GM23248 (cell line): ENCODE data around the gene SUPT4H1. TPM values are rescaled to one million over a fixed set of nuclear protein-coding genes. Genes with fewer than 3 reads are reported as not detected.

Experiments
- DNase-seq: peaks from one replicate; pipeline ENCODE4 v3.0.0-alpha.2; 2015
- H2AFZ ChIP-seq: fragments of 200-600 bp; sonication (generic); 2 replicates; pipeline ENCODE4 v1.6.1; 2016; ENCODE audit warnings: antibody characterized with exemption
- H3F3A ChIP-seq: fragments of 200-600 bp; sonication (generic); 2 replicates; pipeline ENCODE4 v1.6.1; 2016; ENCODE audit warnings: mild to moderate bottlenecking, antibody characterized with exemption, mixed run types; ENCODE audit not compliant: insufficient read depth
- H3K27ac ChIP-seq: fragments of 200-600 bp; sonication (generic); 2 replicates; pipeline ENCODE4 v1.5.1; 2016; ENCODE audit warnings: mild to moderate bottlenecking
- H3K27me3 ChIP-seq: fragments of 200-600 bp; sonication (generic); replicated peaks from 2 replicates; pipeline ENCODE4 v1.6.1; 2016; ENCODE audit warnings: mild to moderate bottlenecking; ENCODE audit not compliant: insufficient read depth
- H3K36me3 ChIP-seq: fragments of 200-600 bp; sonication (generic); 2 replicates; pipeline ENCODE4 v1.6.1; 2016; ENCODE audit warnings: low read depth, mild to moderate bottlenecking
- H3K4me1 ChIP-seq: fragments of 200-600 bp; sonication (generic); 2 replicates; pipeline ENCODE4 v1.6.1; 2016; ENCODE audit warnings: mild to moderate bottlenecking; ENCODE audit not compliant: insufficient read depth
- H3K4me2 ChIP-seq: fragments of 200-600 bp; sonication (generic); one replicate; pipeline ENCODE4 v1.6.1; 2016; ENCODE audit warnings: mild to moderate bottlenecking; ENCODE audit not compliant: unreplicated experiment
- H3K4me3 ChIP-seq: fragments of 200-600 bp; sonication (generic); 2 replicates; pipeline ENCODE4 v1.5.1; 2016; ENCODE audit warnings: mild to moderate bottlenecking
- H3K79me2 ChIP-seq: fragments of 200-600 bp; sonication (generic); 2 replicates; pipeline ENCODE4 v1.6.1; 2016; ENCODE audit warnings: mild to moderate bottlenecking; ENCODE audit not compliant: insufficient read depth
- H3K9ac ChIP-seq: fragments of 200-600 bp; sonication (generic); 2 replicates; pipeline ENCODE4 v1.6.1; 2016; ENCODE audit warnings: mild to moderate bottlenecking
- H3K9me2 ChIP-seq: fragments of 200-600 bp; sonication (generic); 2 replicates; pipeline ENCODE4 v1.6.1; 2016; ENCODE audit warnings: mixed run types, mild to moderate bottlenecking, moderate library complexity; ENCODE audit not compliant: insufficient read depth
- H3K9me3 ChIP-seq: fragments of 200-600 bp; sonication (generic); one replicate; pipeline ENCODE4 v1.6.1; 2017; ENCODE audit warnings: low read depth
- H4K20me1 ChIP-seq: fragments of 200-600 bp; sonication (generic); 2 replicates; pipeline ENCODE4 v1.6.0; 2016; ENCODE audit not compliant: insufficient read depth
- EZH2 ChIP-seq: fragments of 200-600 bp; sonication (generic); IDR thresholded peaks from 2 replicates; pipeline ENCODE4 v1.6.1; 2018; ENCODE audit warnings: antibody characterized with exemption, mild to moderate bottlenecking; ENCODE audit not compliant: insufficient read depth, poor library complexity, severe bottlenecking
- EZH2phosphoT487 ChIP-seq: fragments of 200-600 bp; sonication (generic); IDR thresholded peaks from 2 replicates; pipeline ENCODE4 v1.6.1; 2018; ENCODE audit warnings: antibody characterized with exemption, moderate library complexity, mild to moderate bottlenecking, low read depth; ENCODE audit not compliant: insufficient read depth
- WGBS, 2 experiments: methylation state at CpG; one replicate each; pipeline ENCODE4 v1.1.6; 2015 to 2017; ENCODE audit warnings: low lambda C conversion rate in 2 of 2, low coverage in 1 of 2; ENCODE audit errors: missing lambda C conversion rate in 2 of 2; 5-methylcytosine and 5-hydroxymethylcytosine counted together
- in situ Hi-C: fragments of 300-500 bp; cut with MboI; formaldehyde crosslinking; loops from 2 replicates; pipeline ENCODE4 v1.15.0; 2020
- polyA plus RNA-seq: library from polyadenylated mRNA; unstranded; fragments of >200 nt; fragmentation: Nextera tagmentation; extraction: Ambion mirVana; gene quantifications from 2 replicates; pipeline ENCODE4 v1.2.1, GENCODE V29; 2016
- total RNA-seq: library from RNA; depleted of rRNA; stranded (reverse); fragments of >200 nt; shearing (Covaris generic); gene quantifications from 2 replicates; pipeline ENCODE4 v1.2.3, GENCODE V29; 2014

The SUPT4H1 gene
- total and polyA plus RNA-seq, 2 experiments from 2014 or later = 57.1 to 92.1 TPM

GRCh38 chr17:58363457-58364185, 11.6 kb upstream of the SUPT4H1 start:
- WGBS, 2 experiments = 39 to 55% methylated on average over 8 of the region's 8 CpGs
- no peak overlapping the region for H3K9ac ChIP-seq

GRCh38 chr17:58362368-58363014, 10.5 kb upstream of the SUPT4H1 start:
- H3K4me3 ChIP-seq = no peak overlapping the region
- no peaks in the 10 kb centered on the region for H3K9me2 ChIP-seq
- H3K9me3 ChIP-seq = no peaks in the 10 kb centered on the region
- DNase-seq = no peak
- in situ Hi-C loops = no loop called here
- peaks cover 6% of the 10 kb centered on the region for H3K27me3 ChIP-seq
- no peaks in the 10 kb centered on the region for H4K20me1 ChIP-seq
- WGBS, 2 experiments = 74 to 84% methylated on average over 16 of the region's 16 CpGs
- TF ChIP-seq EZH2phosphoT487 = no peak
- TF ChIP-seq EZH2 = no peak
- no peak overlapping the region for H3K4me2 ChIP-seq
- H3K27ac ChIP-seq = no peak overlapping the region
- no peaks in the 10 kb centered on the region for H3K4me1 ChIP-seq
- H2AFZ ChIP-seq = no peak overlapping the region
- no peaks in the 10 kb centered on the region for H3F3A ChIP-seq
- no peaks in the 10 kb centered on the region for H3K79me2 ChIP-seq
- no peaks in the 10 kb centered on the region for H3K36me3 ChIP-seq
- no peak overlapping the region for H3K9ac ChIP-seq

More at GRCh38 chr17:58363457-58364185, 11.6 kb upstream of the SUPT4H1 start:
- Histone ChIP-seq H3K27ac (no peak overlapping the region), H3K4me3 (no peak overlapping the region), H3K36me3 (no peaks in the 10 kb centered on the region), H3K4me2 (no peak overlapping the region), H3K27me3 (peaks cover 6% of the 10 kb centered on the region), H3F3A (no peaks in the 10 kb centered on the region), H3K9me2 (no peaks in the 10 kb centered on the region), H3K4me1 (no peaks in the 10 kb centered on the region), H3K9me3 (no peaks in the 10 kb centered on the region), H2AFZ (no peak overlapping the region), H3K79me2 (no peaks in the 10 kb centered on the region), H4K20me1 (no peaks in the 10 kb centered on the region)
- no peak for DNase-seq
- TF ChIP-seq EZH2phosphoT487 = no peak
- in situ Hi-C loops = no loop called here

DNA sequence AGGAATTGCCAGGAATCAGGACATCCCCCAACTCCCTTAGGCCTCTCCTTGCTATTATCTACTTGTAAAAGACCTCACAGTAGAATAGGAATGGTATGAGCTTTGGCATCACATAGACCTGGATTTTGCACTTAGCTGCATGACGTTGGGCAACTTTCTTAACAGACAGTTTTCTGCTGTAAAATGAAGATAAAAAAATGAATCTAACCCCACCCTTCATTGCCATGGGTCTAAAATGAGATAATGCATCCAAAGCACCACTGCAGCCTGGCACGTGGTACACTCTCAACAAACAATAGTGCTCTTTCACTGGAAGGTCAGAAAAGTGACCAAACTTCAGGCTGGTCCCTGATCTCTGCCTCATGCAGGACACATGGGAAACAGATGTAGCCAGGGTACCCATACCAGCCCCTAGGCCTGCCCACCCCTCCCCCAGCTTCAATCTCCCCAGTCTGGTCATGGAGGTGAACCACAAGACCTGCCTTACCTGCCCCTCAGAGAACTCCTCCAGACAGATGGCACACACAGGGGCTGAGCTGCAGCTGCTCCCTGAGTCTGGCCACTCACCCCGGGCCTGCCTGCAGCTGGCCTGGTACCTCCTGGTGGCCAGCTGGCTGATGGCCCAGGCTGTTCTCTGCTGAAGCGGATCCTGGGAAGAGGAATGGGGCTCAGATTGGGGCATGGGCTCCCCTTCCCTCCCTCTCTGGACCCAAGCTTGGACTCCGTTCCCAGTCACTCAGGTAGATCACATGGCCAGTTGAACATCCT, 8.5 kb upstream of the SUPT4H1 start:
- Histone ChIP-seq H3K27ac (no peak overlapping the region), H3K27me3 (peaks cover 6% of the 10 kb centered on the region), H4K20me1 (no peaks in the 10 kb centered on the region), H3K79me2 (no peaks in the 10 kb centered on the region), H3K9ac (no peak overlapping the region), H3K4me1 (no peaks in the 10 kb centered on the region), H3K4me2 (no peak overlapping the region), H2AFZ (no peak overlapping the region), H3K36me3 (no peaks in the 10 kb centered on the region), H3K4me3 (no peak overlapping the region), H3F3A (no peaks in the 10 kb centered on the region), H3K9me2 (no peaks in the 10 kb centered on the region), H3K9me3 (no peaks in the 10 kb centered on the region)
- no peak for TF ChIP-seq EZH2
- TF ChIP-seq EZH2phosphoT487 = no peak
- DNase-seq = no peak
- WGBS, 2 experiments = 16 to 25% methylated on average over 4 to 5 of the region's 5 CpGs
- in situ Hi-C loops = no loop called here

DNA sequence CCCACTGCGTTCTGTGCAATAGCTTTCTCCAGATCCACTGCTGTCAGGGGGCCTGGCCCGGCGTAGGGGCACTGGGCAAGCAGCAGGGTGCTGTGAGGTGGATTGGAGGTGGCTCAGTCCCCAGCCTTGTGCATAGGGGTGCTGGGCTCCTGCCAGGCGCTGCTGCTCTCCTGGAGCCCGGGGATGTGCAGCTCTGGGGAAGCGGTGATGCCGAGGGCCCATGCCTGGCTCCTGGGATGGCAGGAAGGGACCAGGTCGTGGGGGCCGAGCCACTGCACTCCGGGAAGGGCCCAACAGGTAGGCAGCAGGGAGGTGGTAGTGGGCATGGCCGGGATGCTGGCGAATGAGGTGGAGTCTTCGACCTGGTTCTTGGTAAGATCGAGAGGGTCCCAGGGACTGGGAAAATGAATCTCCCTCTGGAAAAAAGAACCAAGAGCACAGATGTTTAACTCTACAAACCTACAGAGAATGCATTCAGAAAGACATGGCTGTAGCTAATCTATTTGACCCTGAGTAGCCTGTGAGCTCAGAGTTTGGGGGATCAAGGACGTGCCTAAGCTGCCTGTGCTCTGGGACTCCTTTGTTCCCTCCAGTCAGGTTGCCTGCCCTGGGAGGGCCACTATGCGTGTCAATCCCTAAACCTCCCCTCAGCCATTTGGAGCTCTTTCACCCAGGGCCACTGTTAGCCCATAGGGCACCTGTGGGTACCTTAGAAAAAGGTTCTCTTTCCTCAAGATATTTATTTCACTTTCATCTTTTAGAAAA, 6.6 kb upstream of the SUPT4H1 start:
- Histone ChIP-seq H4K20me1 (no peaks in the 10 kb centered on the region), H3K79me2 (no peaks in the 10 kb centered on the region), H3K27ac (no peak overlapping the region), H3K9me3 (no peaks in the 10 kb centered on the region), H3K4me1 (no peaks in the 10 kb centered on the region), H3K9me2 (no peaks in the 10 kb centered on the region), H3K27me3 (no peaks in the 10 kb centered on the region; the same call in 1 of the 2 replicates), H3K4me2 (no peak overlapping the region), H3K4me3 (no peak overlapping the region), H2AFZ (no peak overlapping the region), H3K9ac (no peak overlapping the region), H3K36me3 (no peaks in the 10 kb centered on the region), H3F3A (no peaks in the 10 kb centered on the region)
- TF ChIP-seq EZH2phosphoT487 (no peak), EZH2 (no peak)
- no peak for DNase-seq
- in situ Hi-C loops = no loop called here
- WGBS, 2 experiments = 58% methylated on average over 11 to 16 of the region's 16 CpGs
